ENCODE data around the gene CPA1. TPM values are rescaled to one million over a fixed set of nuclear protein-coding genes. Genes with fewer than 3 reads are reported as not detected.

Gene CPA1
- total RNA-seq, 1 donor from 2014 or later, result not detected

GRCh38 chr7:130377178-130377577 lies 3.1 kb upstream of the CPA1 start:
- no peak overlapping the region for H3K27ac Mint-ChIP-seq (ENCODE audit: unreplicated experiment)
- no peak overlapping the region for H3K4me3 Mint-ChIP-seq (ENCODE audit: unreplicated experiment)
- H3K4me1 Mint-ChIP-seq (ENCODE audit: unreplicated experiment), result peaks cover 6% of the 10 kb centered on the region

GRCh38 chr7:130379019-130379418 lies 1.3 kb upstream of the CPA1 start:
- no peak for TF ChIP-seq CTCF (IDR thresholded peaks at IDR 0.05; ENCODE audit: unreplicated experiment)
- H3K27me3 Mint-ChIP-seq (ENCODE audit: unreplicated experiment), result peaks cover 8% of the 10 kb centered on the region
- no peaks in the 10 kb centered on the region for H3K9me3 Mint-ChIP-seq (ENCODE audit: unreplicated experiment)

More at GRCh38 chr7:130377178-130377577, 3.1 kb upstream of the CPA1 start:
- no peak for TF ChIP-seq CTCF (IDR thresholded peaks at IDR 0.05; ENCODE audit: unreplicated experiment)
- Mint-ChIP-seq H3K36me3 (ENCODE audit: low read depth, unreplicated experiment) (peaks cover 7% of the 10 kb centered on the region), H3K9me3 (ENCODE audit: unreplicated experiment) (no peaks in the 10 kb centered on the region), H3K27me3 (ENCODE audit: unreplicated experiment) (peaks cover 8% of the 10 kb centered on the region)
- no peak for DNase-seq (ENCODE audit: low spot score)

GRCh38 chr7:130379532-130379920 lies 768 bp upstream of the CPA1 start:
- Mint-ChIP-seq H3K4me1 (ENCODE audit: unreplicated experiment) (no peaks in the 10 kb centered on the region), H3K27ac (ENCODE audit: unreplicated experiment) (no peak overlapping the region), H3K4me3 (ENCODE audit: unreplicated experiment) (no peak overlapping the region), H3K27me3 (ENCODE audit: unreplicated experiment) (peaks cover 8% of the 10 kb centered on the region), H3K36me3 (ENCODE audit: low read depth, unreplicated experiment) (peaks cover 7% of the 10 kb centered on the region), H3K9me3 (ENCODE audit: unreplicated experiment) (no peaks in the 10 kb centered on the region)
- no peak for DNase-seq (ENCODE audit: low spot score)
- no peak for TF ChIP-seq CTCF (IDR thresholded peaks at IDR 0.05; ENCODE audit: unreplicated experiment)

More at GRCh38 chr7:130379019-130379418, 1.3 kb upstream of the CPA1 start:
- no peak for DNase-seq (ENCODE audit: low spot score)
- Mint-ChIP-seq H3K36me3 (ENCODE audit: low read depth, unreplicated experiment) (peaks cover 7% of the 10 kb centered on the region), H3K27ac (ENCODE audit: unreplicated experiment) (no peak overlapping the region), H3K4me1 (ENCODE audit: unreplicated experiment) (no peaks in the 10 kb centered on the region), H3K4me3 (ENCODE audit: unreplicated experiment) (no peak overlapping the region)

- H3K27me3 Mint-ChIP-seq (ENCODE audit: unreplicated experiment), result peaks cover 8% of the 10 kb centered on the region
- TF ChIP-seq CTCF (IDR thresholded peaks at IDR 0.05; ENCODE audit: unreplicated experiment), result no peak
- H3K27ac Mint-ChIP-seq (ENCODE audit: unreplicated experiment), result no peak overlapping the region
- no peaks in the 10 kb centered on the region for H3K9me3 Mint-ChIP-seq (ENCODE audit: unreplicated experiment)
- H3K4me1 Mint-ChIP-seq (ENCODE audit: unreplicated experiment), result peaks cover 2% of the 10 kb centered on the region
- no peak overlapping the region for H3K4me3 Mint-ChIP-seq (ENCODE audit: unreplicated experiment)
- peaks cover 7% of the 10 kb centered on the region for H3K36me3 Mint-ChIP-seq (ENCODE audit: low read depth, unreplicated experiment)
- DNase-seq (ENCODE audit: low spot score), result no peak
These were observed 664 bp downstream of the CPA1 start for GRCh38 chr7:130380861-130381455.

- H3K9me3 Mint-ChIP-seq (ENCODE audit: unreplicated experiment), result no peaks in the 10 kb centered on the region
- H3K4me1 Mint-ChIP-seq (ENCODE audit: unreplicated experiment), result peaks cover 4% of the 10 kb centered on the region
- H3K4me3 Mint-ChIP-seq (ENCODE audit: unreplicated experiment), result no peak overlapping the region
- peaks cover 8% of the 10 kb centered on the region for H3K27me3 Mint-ChIP-seq (ENCODE audit: unreplicated experiment)
- no peak overlapping the region for H3K27ac Mint-ChIP-seq (ENCODE audit: unreplicated experiment)
- TF ChIP-seq CTCF (IDR thresholded peaks at IDR 0.05; ENCODE audit: unreplicated experiment), result no peak
- H3K36me3 Mint-ChIP-seq (ENCODE audit: low read depth, unreplicated experiment), result peaks cover under 1% of the 10 kb centered on the region
- no peak for DNase-seq (ENCODE audit: low spot score)
These were observed 1.4 kb downstream of the CPA1 start for GRCh38 chr7:130381468-130382312.
